Endodermal cell (in vitro differentiated cells): ENCODE measurements around the gene INPP5F. TPM values are rescaled to one million over a fixed set of nuclear protein-coding genes. Genes with fewer than 3 reads are reported as not detected.

Source experiments
- DNase-seq: peaks from one replicate; pipeline ENCODE4 v3.0.0-alpha.2; 2017
- H3K27ac ChIP-seq: 2 replicates; pipeline ENCODE4 v1.5.1; 2013; ENCODE audit warnings: mild to moderate bottlenecking, low read depth, low read length, moderate library complexity
- H3K27me3 ChIP-seq: 2 replicates; pipeline ENCODE4 v1.6.1; 2013; ENCODE audit warnings: mild to moderate bottlenecking, low read length, moderate library complexity; ENCODE audit not compliant: insufficient read depth, control insufficient read depth, poor library complexity, severe bottlenecking
- H3K36me3 ChIP-seq: 2 replicates; pipeline ENCODE4 v1.7.0; 2013; ENCODE audit warnings: mild to moderate bottlenecking, low read length, moderate library complexity; ENCODE audit not compliant: control insufficient read depth, insufficient read depth
- H3K4me1 ChIP-seq: one replicate; pipeline ENCODE4 v1.7.0; 2013; ENCODE audit warnings: low read length; ENCODE audit not compliant: control insufficient read depth, insufficient read depth
- H3K4me3 ChIP-seq: 2 replicates; pipeline ENCODE4 v1.5.1; 2013; ENCODE audit warnings: mild to moderate bottlenecking, low read length, moderate library complexity
- H3K9ac ChIP-seq: 2 replicates; pipeline ENCODE4 v1.6.1; 2013; ENCODE audit warnings: mild to moderate bottlenecking, low read length, moderate library complexity; ENCODE audit not compliant: poor library complexity, severe bottlenecking; ENCODE audit errors: extremely low read depth
- H3K9me3 ChIP-seq: 2 replicates; pipeline ENCODE4 v1.6.1; 2013; ENCODE audit warnings: mild to moderate bottlenecking, low read length, moderate library complexity; ENCODE audit not compliant: control insufficient read depth
- H3K27ac Mint-ChIP-seq: 2 replicates; pipeline ENCODE4 v1.8.0; 2020; ENCODE audit warnings: mixed read lengths
- H3K27me3 Mint-ChIP-seq: 2 replicates; pipeline ENCODE4 v1.8.0; 2021; ENCODE audit warnings: mild to moderate bottlenecking, mixed read lengths; ENCODE audit not compliant: insufficient read depth
- H3K36me3 Mint-ChIP-seq: 2 replicates; pipeline ENCODE4 v1.8.0; 2020; ENCODE audit warnings: low read depth, mixed read lengths
- H3K4me1 Mint-ChIP-seq: 2 replicates; pipeline ENCODE4 v1.8.0; 2020; ENCODE audit warnings: mixed read lengths
- H3K4me3 Mint-ChIP-seq: 2 replicates; pipeline ENCODE4 v1.8.0; 2020; ENCODE audit warnings: mild to moderate bottlenecking, moderate library complexity, mixed read lengths
- H3K9me3 Mint-ChIP-seq: 2 replicates; pipeline ENCODE4 v1.8.0; 2020; ENCODE audit warnings: mild to moderate bottlenecking, mixed read lengths
- WGBS, 2 experiments: methylation state at CpG; one replicate each; pipeline versions ENCODE4 v1.1.5 to v1.1.7; 2013; ENCODE audit warnings: missing lambda C conversion rate in 2 of 2, mixed read lengths in 1 of 2; ENCODE audit not compliant: insufficient coverage in 1 of 2, insufficient read length in 1 of 2; 5-methylcytosine and 5-hydroxymethylcytosine counted together
- total RNA-seq, 2 donors: library from RNA; stranded (reverse); fragmentation: NEBNext Ultra II Directional in 1 of 2; extraction: Animal tissue kit (Norgen Biotek cat#: 25700) in 1 of 2; gene quantifications; 2 replicates in 1 of 2; 3 replicates in 1 of 2; pipeline ENCODE4 v1.2.1, GENCODE V29; 2021
- TF ChIP-seq, protein P1 (sequence below): fragments of 200-600 bp; sonication (generic); conservative IDR thresholded peaks from 2 replicates; pipeline ENCODE4 v1.5.0; 2021; ENCODE audit warnings: antibody characterized with exemption, mild to moderate bottlenecking

INPP5F gene
- total RNA-seq, 2 donors from 2014 or later = 74.4 to 75.6 TPM

DNA sequence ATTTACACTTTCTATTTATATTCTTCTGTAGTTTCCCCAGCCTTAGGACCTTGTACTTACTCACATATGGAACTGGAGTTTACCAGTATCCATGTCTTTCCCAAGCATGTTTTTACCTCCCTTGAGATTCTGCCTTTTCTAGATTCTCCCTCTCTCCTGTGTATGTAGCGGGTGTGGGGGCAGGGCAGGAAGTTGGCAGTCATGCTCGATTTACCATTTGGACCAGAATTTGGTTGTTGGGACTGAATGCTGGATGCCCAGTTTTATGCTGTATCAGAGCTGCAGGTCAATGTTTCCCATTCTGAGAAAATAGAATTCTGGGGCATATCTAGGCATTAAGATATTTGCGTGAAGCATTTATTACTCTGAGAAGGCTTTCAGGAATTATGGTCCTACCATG lies 14.2 kb downstream of the INPP5F start:
- H3K27me3 ChIP-seq = no peaks in the 10 kb centered on the region
- H3K9me3 Mint-ChIP-seq = no peaks in the 10 kb centered on the region

DNA sequence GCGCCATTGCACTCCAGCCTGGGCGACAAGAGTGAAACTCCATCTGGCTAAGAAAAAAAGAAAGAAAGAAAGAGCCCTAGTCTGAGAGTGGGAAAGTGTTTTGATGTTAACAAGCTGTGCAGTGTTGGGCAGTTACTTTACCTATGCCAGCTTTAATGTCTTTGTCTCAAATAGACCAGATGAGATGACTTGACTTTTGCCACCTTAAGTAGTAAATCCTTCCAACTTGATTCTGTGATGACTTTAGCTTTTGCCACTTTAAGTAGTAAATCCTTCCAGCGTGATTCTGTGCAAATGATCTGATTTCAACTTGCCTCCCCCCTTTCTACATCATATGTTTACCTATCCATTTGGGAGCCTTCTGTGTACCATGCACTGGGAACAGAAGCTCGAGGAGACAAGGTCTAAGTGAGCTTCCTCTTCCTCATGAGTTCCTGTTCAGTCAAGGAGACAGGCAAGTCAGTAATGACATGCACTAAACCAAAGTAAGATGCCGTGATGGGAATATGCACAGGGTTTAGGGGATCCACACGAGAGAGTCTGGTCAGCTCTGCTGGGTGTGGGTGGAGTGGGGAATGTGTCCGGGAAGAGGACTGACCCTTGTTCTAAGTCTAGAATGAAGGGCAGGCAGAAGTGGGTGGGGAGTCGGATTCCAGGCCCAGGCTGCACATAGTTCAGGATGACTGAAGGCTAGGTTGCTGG lies 17.2 kb downstream of the INPP5F start:
- 86 to 89% methylated on average over 8 of the region's 8 CpGs for WGBS, 2 experiments
- no peak overlapping the region for H3K27ac ChIP-seq
- H3K36me3 ChIP-seq = peaks cover 3% of the 10 kb centered on the region
- peaks cover 6% of the 10 kb centered on the region for H3K9me3 ChIP-seq
- no peaks in the 10 kb centered on the region for H3K36me3 Mint-ChIP-seq
- TF ChIP-seq, protein P1, sequence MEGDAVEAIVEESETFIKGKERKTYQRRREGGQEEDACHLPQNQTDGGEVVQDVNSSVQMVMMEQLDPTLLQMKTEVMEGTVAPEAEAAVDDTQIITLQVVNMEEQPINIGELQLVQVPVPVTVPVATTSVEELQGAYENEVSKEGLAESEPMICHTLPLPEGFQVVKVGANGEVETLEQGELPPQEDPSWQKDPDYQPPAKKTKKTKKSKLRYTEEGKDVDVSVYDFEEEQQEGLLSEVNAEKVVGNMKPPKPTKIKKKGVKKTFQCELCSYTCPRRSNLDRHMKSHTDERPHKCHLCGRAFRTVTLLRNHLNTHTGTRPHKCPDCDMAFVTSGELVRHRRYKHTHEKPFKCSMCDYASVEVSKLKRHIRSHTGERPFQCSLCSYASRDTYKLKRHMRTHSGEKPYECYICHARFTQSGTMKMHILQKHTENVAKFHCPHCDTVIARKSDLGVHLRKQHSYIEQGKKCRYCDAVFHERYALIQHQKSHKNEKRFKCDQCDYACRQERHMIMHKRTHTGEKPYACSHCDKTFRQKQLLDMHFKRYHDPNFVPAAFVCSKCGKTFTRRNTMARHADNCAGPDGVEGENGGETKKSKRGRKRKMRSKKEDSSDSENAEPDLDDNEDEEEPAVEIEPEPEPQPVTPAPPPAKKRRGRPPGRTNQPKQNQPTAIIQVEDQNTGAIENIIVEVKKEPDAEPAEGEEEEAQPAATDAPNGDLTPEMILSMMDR = no peak
- no peak for DNase-seq
- H3K27ac Mint-ChIP-seq = no peak overlapping the region
- H3K9ac ChIP-seq = no peak overlapping the region
- peaks cover 3% of the 10 kb centered on the region for H3K9me3 Mint-ChIP-seq
- no peak overlapping the region for H3K4me3 Mint-ChIP-seq
- peaks cover 5% of the 10 kb centered on the region for H3K4me1 ChIP-seq
- no peaks in the 10 kb centered on the region for H3K27me3 ChIP-seq
- no peaks in the 10 kb centered on the region for H3K27me3 Mint-ChIP-seq
- no peak overlapping the region for H3K4me3 ChIP-seq
- H3K4me1 Mint-ChIP-seq = peaks cover 16% of the 10 kb centered on the region

More for the DNA sequence above, 14.2 kb downstream of the INPP5F start:
- no peak for DNase-seq
- no peaks in the 10 kb centered on the region for H3K36me3 Mint-ChIP-seq
- no peak overlapping the region for H3K27ac Mint-ChIP-seq
- no peak overlapping the region for H3K4me3 Mint-ChIP-seq
- H3K4me1 ChIP-seq = peaks cover 12% of the 10 kb centered on the region
- no peaks in the 10 kb centered on the region for H3K9me3 ChIP-seq
- WGBS, 2 experiments = 96 to 100% methylated on average over 1 to 3 of the region's 3 CpGs
- H3K9ac ChIP-seq = no peak overlapping the region
- TF ChIP-seq, protein P1 = no peak
- no peak overlapping the region for H3K4me3 ChIP-seq
- H3K4me1 Mint-ChIP-seq = peaks cover 28% of the 10 kb centered on the region
- no peaks in the 10 kb centered on the region for H3K36me3 ChIP-seq
- no peaks in the 10 kb centered on the region for H3K27me3 Mint-ChIP-seq
- H3K27ac ChIP-seq = no peak overlapping the region

DNA sequence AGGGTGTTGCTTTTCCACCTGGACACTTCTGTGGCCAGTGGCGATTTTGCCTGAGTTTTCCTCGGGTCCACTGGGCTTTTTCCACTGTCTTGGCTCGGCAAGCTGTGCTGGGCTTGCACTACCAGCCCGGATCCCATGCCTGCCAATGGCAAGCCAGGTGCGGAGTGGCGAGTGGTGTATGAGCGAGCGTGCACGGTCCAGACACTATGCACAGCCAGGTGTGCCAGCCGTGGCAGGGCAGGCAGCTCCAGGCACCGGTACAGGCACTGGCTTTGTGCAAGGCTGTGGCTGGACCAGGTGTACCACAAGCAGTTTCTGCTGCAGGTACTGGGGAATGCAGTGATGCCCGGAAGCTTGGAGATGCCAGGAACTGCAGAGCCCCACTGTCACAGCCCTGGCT lies 22.1 kb downstream of the INPP5F start:
- H3K9ac ChIP-seq = no peak overlapping the region

More for the DNA sequence above, 22.1 kb downstream of the INPP5F start:
- TF ChIP-seq, protein P1 = no peak
- H3K9me3 ChIP-seq = peaks cover 11% of the 10 kb centered on the region
- Mint-ChIP-seq H3K27ac (no peak overlapping the region), H3K9me3 (peaks cover 9% of the 10 kb centered on the region), H3K4me1 (peaks cover 10% of the 10 kb centered on the region), H3K27me3 (no peaks in the 10 kb centered on the region), H3K36me3 (peaks cover 2% of the 10 kb centered on the region), H3K4me3 (no peak overlapping the region)
- peaks cover 4% of the 10 kb centered on the region for H3K4me1 ChIP-seq
- whole genome bisulfite sequencing, 2 experiments = 91 to 100% methylated on average over 6 to 12 of the region's 12 CpGs
- peaks cover 22% of the 10 kb centered on the region for H3K36me3 ChIP-seq
- DNase-seq = no peak
- no peak overlapping the region for H3K27ac ChIP-seq
- no peaks in the 10 kb centered on the region for H3K27me3 ChIP-seq
- H3K4me3 ChIP-seq = no peak overlapping the region
